ENCODE measurements around the gene SHROOM1. TPM values are rescaled to one million over a fixed set of nuclear protein-coding genes. Genes with fewer than 3 reads are reported as not detected.
A peak's percentile ranks its signal among the peaks of the same experiment; 100 is the strongest.

SHROOM1 gene
- total and polyA plus RNA-seq, 7 donors: 4.2 to 25.1 (median 20.0) TPM

DNA sequence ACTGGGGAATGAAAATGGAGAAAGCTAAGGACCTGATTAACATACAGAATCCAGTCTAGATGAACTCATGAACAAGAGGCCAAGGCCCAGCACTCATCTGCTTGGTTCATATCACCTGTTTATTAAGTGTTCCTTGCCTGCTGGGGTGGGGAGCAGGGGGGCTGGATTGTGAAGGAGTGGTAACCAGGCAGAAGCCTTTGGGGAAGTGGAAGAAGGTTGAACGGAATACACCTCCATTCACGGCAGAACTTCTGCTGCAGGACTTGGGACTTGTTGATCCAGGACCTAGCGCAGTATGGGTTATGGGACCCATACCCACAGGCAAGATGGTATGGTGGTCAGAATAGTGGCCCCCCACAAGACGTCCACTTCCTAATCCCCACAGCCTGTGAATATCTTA lies 44.6 kb downstream of the SHROOM1 start:
- Histone ChIP-seq H3K36me3 (no peaks in the 10 kb centered on the region), H3K4me3 (no peak overlapping the region), H3K9me3 (no peaks in the 10 kb centered on the region), H3K4me1 (no peaks in the 10 kb centered on the region), H3K27ac (no peak overlapping the region), H3K27me3 (no peaks in the 10 kb centered on the region)
- no peak for DNase-seq
- intact Hi-C loops (cut with DNase I): no loop called here
- TF ChIP-seq POLR2A (IDR thresholded peaks at IDR 0.05) (no peak), EP300 (IDR thresholded peaks at IDR 0.05) (no peak), POLR2AphosphoS5 (IDR thresholded peaks at IDR 0.05) (no peak)
- TF ChIP-seq, protein P1, sequence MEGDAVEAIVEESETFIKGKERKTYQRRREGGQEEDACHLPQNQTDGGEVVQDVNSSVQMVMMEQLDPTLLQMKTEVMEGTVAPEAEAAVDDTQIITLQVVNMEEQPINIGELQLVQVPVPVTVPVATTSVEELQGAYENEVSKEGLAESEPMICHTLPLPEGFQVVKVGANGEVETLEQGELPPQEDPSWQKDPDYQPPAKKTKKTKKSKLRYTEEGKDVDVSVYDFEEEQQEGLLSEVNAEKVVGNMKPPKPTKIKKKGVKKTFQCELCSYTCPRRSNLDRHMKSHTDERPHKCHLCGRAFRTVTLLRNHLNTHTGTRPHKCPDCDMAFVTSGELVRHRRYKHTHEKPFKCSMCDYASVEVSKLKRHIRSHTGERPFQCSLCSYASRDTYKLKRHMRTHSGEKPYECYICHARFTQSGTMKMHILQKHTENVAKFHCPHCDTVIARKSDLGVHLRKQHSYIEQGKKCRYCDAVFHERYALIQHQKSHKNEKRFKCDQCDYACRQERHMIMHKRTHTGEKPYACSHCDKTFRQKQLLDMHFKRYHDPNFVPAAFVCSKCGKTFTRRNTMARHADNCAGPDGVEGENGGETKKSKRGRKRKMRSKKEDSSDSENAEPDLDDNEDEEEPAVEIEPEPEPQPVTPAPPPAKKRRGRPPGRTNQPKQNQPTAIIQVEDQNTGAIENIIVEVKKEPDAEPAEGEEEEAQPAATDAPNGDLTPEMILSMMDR (IDR thresholded peaks at IDR 0.05): no peak
- WGBS, 2 donors: 92 to 93% methylated on average over 4 of the region's 4 CpGs

DNA sequence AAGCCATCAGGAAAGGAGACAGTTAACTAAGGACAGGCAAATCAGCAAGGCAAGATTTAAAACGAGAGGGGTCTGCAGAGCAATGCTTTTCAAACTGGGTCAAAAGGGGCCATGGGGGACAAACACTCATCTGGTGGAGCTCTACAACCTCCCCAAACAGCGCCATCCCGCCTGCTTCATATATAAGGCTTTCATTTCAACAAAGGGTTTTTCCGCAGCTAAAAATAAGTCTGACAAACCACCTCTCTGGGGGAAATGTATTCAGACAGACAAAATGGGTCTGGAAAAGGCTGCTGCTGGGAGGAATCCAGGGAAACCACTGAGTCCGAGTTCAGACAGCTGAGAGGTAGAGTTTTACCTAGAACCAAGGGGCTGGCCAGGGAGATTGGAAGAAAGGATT lies 45.1 kb downstream of the SHROOM1 start:
- Histone ChIP-seq H3K36me3 (no peaks in the 10 kb centered on the region), H3K9me3 (no peaks in the 10 kb centered on the region), H3K27ac (no peak overlapping the region), H3K27me3 (no peaks in the 10 kb centered on the region), H3K4me1 (no peaks in the 10 kb centered on the region), H3K4me3 (no peak overlapping the region)
- no peak for DNase-seq
- WGBS, 2 donors: 75 to 82% methylated on average over 5 of the region's 5 CpGs
- intact Hi-C loops (cut with DNase I): no loop called here
- TF ChIP-seq, protein P1 (IDR thresholded peaks at IDR 0.05): no peak
- TF ChIP-seq POLR2AphosphoS5 (IDR thresholded peaks at IDR 0.05) (no peak), POLR2A (IDR thresholded peaks at IDR 0.05) (no peak), EP300 (IDR thresholded peaks at IDR 0.05) (no peak)

- 53 to 85% methylated on average over 4 of the region's 4 CpGs for WGBS, 2 donors
- peak; percentile 57 for DNase-seq
- Histone ChIP-seq H3K27me3 (no peaks in the 10 kb centered on the region), H3K27ac (no peak overlapping the region), H3K36me3 (no peaks in the 10 kb centered on the region), H3K9me3 (no peaks in the 10 kb centered on the region), H3K4me3 (no peak overlapping the region), H3K4me1 (peaks cover 0 to 13% (median 9%) of the 10 kb centered on the region in 4 donors)
- intact Hi-C loops (cut with DNase I): no loop called here
- TF ChIP-seq, protein P1 (IDR thresholded peaks at IDR 0.05): no peak
- TF ChIP-seq POLR2A (IDR thresholded peaks at IDR 0.05): no peak
- no peak for TF ChIP-seq EP300 (IDR thresholded peaks at IDR 0.05)
- TF ChIP-seq POLR2AphosphoS5 (IDR thresholded peaks at IDR 0.05): no peak
Measured at GRCh38 chr5:132782101-132782500, 48.3 kb downstream of the SHROOM1 start.

DNA sequence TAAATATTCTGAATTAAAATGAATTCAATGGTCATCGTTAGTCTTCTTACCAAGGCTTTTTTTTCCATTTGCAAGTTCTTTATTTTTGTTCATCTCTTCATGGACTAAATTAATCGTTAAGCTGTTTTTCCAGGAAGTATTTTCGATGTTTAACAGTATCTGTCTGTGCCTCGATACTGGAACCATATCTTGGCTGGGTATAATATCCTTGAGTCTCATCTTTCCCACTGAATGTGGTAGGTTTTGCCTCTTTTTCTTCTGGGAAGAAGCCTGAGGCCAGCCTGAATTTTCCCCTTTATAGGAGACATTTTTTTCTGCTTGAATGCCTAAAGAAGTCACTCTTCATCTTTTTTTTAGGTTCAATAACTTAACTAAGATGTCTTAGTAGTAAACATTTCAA lies 49.4 kb downstream of the SHROOM1 start:
- Histone ChIP-seq H3K36me3 (no peaks in the 10 kb centered on the region), H3K4me1 (peaks cover 0 to 18% (median 13%) of the 10 kb centered on the region in 4 donors), H3K4me3 (no peak overlapping the region), H3K27me3 (no peaks in the 10 kb centered on the region), H3K27ac (no peak overlapping the region), H3K9me3 (no peaks in the 10 kb centered on the region)
- DNase-seq: no peak
- intact Hi-C loops (cut with DNase I): no loop called here
- TF ChIP-seq EP300 (IDR thresholded peaks at IDR 0.05) (no peak), POLR2AphosphoS5 (IDR thresholded peaks at IDR 0.05) (no peak)
- TF ChIP-seq, protein P1 (IDR thresholded peaks at IDR 0.05): no peak
- WGBS, 2 donors: 79 to 91% methylated on average over 4 of the region's 4 CpGs

- no peak for DNase-seq
- H3K27me3 ChIP-seq: no peaks in the 10 kb centered on the region
- intact Hi-C loops (cut with DNase I): no loop called here
- WGBS, 2 donors: 78 to 91% methylated on average over 1 of the region's 1 CpG
- no peak overlapping the region for H3K27ac ChIP-seq
- peaks cover 0 to 23% (median 18%) of the 10 kb centered on the region in 4 donors for H3K4me1 ChIP-seq
- TF ChIP-seq POLR2AphosphoS5 (IDR thresholded peaks at IDR 0.05) (no peak), POLR2A (IDR thresholded peaks at IDR 0.05) (no peak)
- H3K9me3 ChIP-seq: no peaks in the 10 kb centered on the region
- H3K4me3 ChIP-seq: no peak overlapping the region
- no peaks in the 10 kb centered on the region for H3K36me3 ChIP-seq
Measured at GRCh38 chr5:132780577-132780976, 49.9 kb downstream of the SHROOM1 start.
